Neuronal stem cell (in vitro differentiated cells): ENCODE data around the gene GPR132.

Experiments
- DNase-seq: peaks from one replicate; pipeline ENCODE4 v3.0.0-alpha.2; 2013; ENCODE audit warnings: low spot score
- H2AFZ ChIP-seq: one replicate; pipeline ENCODE4 v1.6.1; 2013; ENCODE audit warnings: mild to moderate bottlenecking, low read length, inconsistent platforms
- H2AK5ac ChIP-seq: 2 replicates; pipeline ENCODE4 v1.6.1; 2013; ENCODE audit warnings: low read depth, mild to moderate bottlenecking, inconsistent platforms, low read length, moderate library complexity, mixed read lengths
- H2BK120ac ChIP-seq: 2 replicates; pipeline ENCODE4 v1.6.1; 2013; ENCODE audit warnings: low read depth, mild to moderate bottlenecking, inconsistent platforms, low read length, moderate library complexity, mixed read lengths
- H2BK12ac ChIP-seq: one replicate; pipeline ENCODE4 v1.6.1; 2013; ENCODE audit warnings: low read length, inconsistent platforms
- H2BK15ac ChIP-seq: 2 replicates; pipeline ENCODE4 v1.6.1; 2013; ENCODE audit warnings: mild to moderate bottlenecking, low read length, inconsistent platforms, mixed read lengths
- H2BK5ac ChIP-seq: one replicate; pipeline ENCODE4 v1.6.1; 2013; ENCODE audit warnings: inconsistent platforms, mild to moderate bottlenecking, low read length, moderate library complexity
- H3K14ac ChIP-seq: one replicate; pipeline ENCODE4 v1.6.1; 2013; ENCODE audit warnings: low read length, inconsistent platforms
- H3K18ac ChIP-seq: 2 replicates; pipeline ENCODE4 v1.6.1; 2013; ENCODE audit warnings: low read length, inconsistent platforms
- H3K23ac ChIP-seq: 2 replicates; pipeline ENCODE4 v1.6.1; 2013; ENCODE audit warnings: low read depth, mild to moderate bottlenecking, mixed read lengths, low read length, inconsistent platforms; ENCODE audit not compliant: poor library complexity
- H3K27ac ChIP-seq: replicated peaks from 3 replicates; pipeline ENCODE4 v1.5.1; 2013; ENCODE audit warnings: low read length, inconsistent platforms
- H3K27me3 ChIP-seq, 3 experiments: 2 replicates each; pipeline ENCODE4 v1.6.1; 2013; ENCODE audit warnings: low read length in 3 of 3, mild to moderate bottlenecking in 2 of 3, inconsistent platforms in 1 of 3, low read depth in 1 of 3, mixed read lengths in 1 of 3, moderate library complexity in 1 of 3; ENCODE audit not compliant: control insufficient read depth in 3 of 3, insufficient read depth in 3 of 3
- H3K36me3 ChIP-seq, 2 donors: replicated peaks in 1 of 2; 2 replicates each; pipeline ENCODE4 v1.6.1; 2013; ENCODE audit warnings: low read length in 2 of 2; ENCODE audit not compliant: control insufficient read depth in 2 of 2, insufficient read depth in 2 of 2
- H3K4ac ChIP-seq: 2 replicates; pipeline ENCODE4 v1.6.1; 2013; ENCODE audit warnings: inconsistent platforms, mild to moderate bottlenecking, low read length, moderate library complexity
- H3K4me1 ChIP-seq, 2 donors: 1 replicate in 1 of 2; 2 replicates in 1 of 2; pipeline ENCODE4 v1.6.1; 2013; ENCODE audit warnings: low read length in 2 of 2, low read depth in 1 of 2; ENCODE audit not compliant: control insufficient read depth in 2 of 2, insufficient read depth in 1 of 2
- H3K4me2 ChIP-seq: one replicate; pipeline ENCODE4 v1.6.1; 2013; ENCODE audit warnings: mild to moderate bottlenecking, low read length, inconsistent platforms; ENCODE audit not compliant: insufficient read depth, poor library complexity, severe bottlenecking
- H3K4me3 ChIP-seq, 2 donors: 2 replicates each; pipeline ENCODE4 v1.5.1; 2013; ENCODE audit warnings: low read length in 2 of 2, mild to moderate bottlenecking in 2 of 2, inconsistent platforms in 1 of 2, moderate library complexity in 1 of 2
- H3K79me1 ChIP-seq: one replicate; pipeline ENCODE4 v1.6.1; 2013; ENCODE audit warnings: low read depth, mild to moderate bottlenecking, inconsistent platforms, low read length, moderate library complexity
- H3K9ac ChIP-seq: one replicate; pipeline ENCODE4 v1.6.1; 2013; ENCODE audit warnings: mild to moderate bottlenecking, low read depth, low read length, inconsistent platforms; ENCODE audit not compliant: poor library complexity
- H3K9me3 ChIP-seq, 2 donors: replicated peaks in 1 of 2; 2 replicates each; pipeline versions ENCODE3 to v1.6.1; 2013; ENCODE audit warnings: low read length in 2 of 2, mild to moderate bottlenecking in 2 of 2, inconsistent platforms in 1 of 2, low read depth in 1 of 2, mixed read lengths in 1 of 2, moderate library complexity in 1 of 2; ENCODE audit not compliant: control insufficient read depth in 2 of 2, insufficient read depth in 1 of 2
- H4K8ac ChIP-seq: one replicate; pipeline ENCODE4 v1.6.1; 2013; ENCODE audit warnings: low read depth, mild to moderate bottlenecking, inconsistent platforms, low read length, moderate library complexity
- H4K91ac ChIP-seq: one replicate; pipeline ENCODE4 v1.6.1; 2013; ENCODE audit warnings: low read length, low read depth, mild to moderate bottlenecking, inconsistent platforms; ENCODE audit not compliant: poor library complexity
- WGBS, 2 donors: extraction: QIAGEN DNeasy Blood & Tissue Kit; methylation state at CpG; one replicate each; pipeline ENCODE4 v1.1.7; 2013; ENCODE audit warnings: missing lambda C conversion rate in 2 of 2, mixed read lengths in 1 of 2; ENCODE audit not compliant: insufficient read length in 2 of 2, insufficient replicate concordance in 1 of 2; ENCODE audit errors: extremely low coverage in 2 of 2; 5-methylcytosine and 5-hydroxymethylcytosine counted together

Gene GPR132

DNA sequence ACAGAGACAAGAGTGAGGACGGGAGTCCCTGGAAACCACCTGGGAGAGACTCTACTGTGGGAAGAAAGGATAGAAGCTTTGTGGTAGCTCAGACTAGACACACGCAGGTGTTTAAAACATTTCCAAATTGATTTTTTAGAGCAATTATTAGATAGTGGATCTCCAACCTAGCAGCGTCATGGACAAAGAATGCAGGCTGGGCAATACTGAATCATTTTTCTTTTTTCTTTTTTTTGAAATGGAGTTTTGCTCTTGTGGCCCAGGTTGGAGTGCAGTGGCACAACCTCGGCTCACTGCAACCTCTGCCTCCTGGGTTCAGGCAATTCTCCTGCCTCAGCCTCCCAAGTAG, 13.1 kb downstream of the GPR132 start:
- no CpG with 5 or more reads among the region's 4 CpGs for WGBS, 2 donors
- no peaks in the 10 kb centered on the region for H3K36me3 ChIP-seq

GRCh38 chr14:105051182-105052109, 13.8 kb downstream of the GPR132 start:
- WGBS, 2 donors: no CpG with 5 or more reads among the region's 59 CpGs
- H3K4me2 ChIP-seq: no peak overlapping the region
- peak overlapping the region; percentile 14 for H3K14ac ChIP-seq
- peak overlapping the region; percentile 73 for H2BK12ac ChIP-seq
- H3K36me3 ChIP-seq: no peaks in the 10 kb centered on the region
- H2BK120ac ChIP-seq: no peak overlapping the region
- H3K79me1 ChIP-seq: peaks cover 3% of the 10 kb centered on the region
- no peak overlapping the region for H4K8ac ChIP-seq
- H2AK5ac ChIP-seq: peak overlapping the region; percentile 19
- no peak overlapping the region for H3K27ac ChIP-seq
- H3K9ac ChIP-seq: peak overlapping the region; percentile 17
- peaks cover 4 to 50% (median 14%) of the 10 kb centered on the region in 3 experiments for H3K27me3 ChIP-seq
- no peak for DNase-seq
- peak overlapping the region; percentile 59 for H4K91ac ChIP-seq
- H3K4me3 ChIP-seq: no peak overlapping the region
- H2BK5ac ChIP-seq: no peak overlapping the region
- no peak overlapping the region for H2AFZ ChIP-seq
- H3K18ac ChIP-seq: peak overlapping the region; percentile 2
- H3K4me1 ChIP-seq: peaks cover 0 to 9% of the 10 kb centered on the region in 2 donors
- peak overlapping the region; percentile 55 for H3K23ac ChIP-seq
- peak overlapping the region; percentile 4 for H3K4ac ChIP-seq
- H2BK15ac ChIP-seq: peak overlapping the region; percentile 21
- peaks cover 0 to 4% of the 10 kb centered on the region in 2 donors for H3K9me3 ChIP-seq

More for the DNA sequence above, 13.1 kb downstream of the GPR132 start:
- H3K27me3 ChIP-seq: peaks cover 4 to 55% (median 18%) of the 10 kb centered on the region in 3 experiments
- H3K4me3 ChIP-seq: no peak overlapping the region
- H3K9me3 ChIP-seq: peaks cover 0 to 4% of the 10 kb centered on the region in 2 donors
- peaks cover 0 to 10% of the 10 kb centered on the region in 2 donors for H3K4me1 ChIP-seq
- no peak overlapping the region for H4K91ac ChIP-seq
- H3K18ac ChIP-seq: no peak overlapping the region
- no peak overlapping the region for H3K9ac ChIP-seq
- no peak overlapping the region for H4K8ac ChIP-seq
- H2BK5ac ChIP-seq: no peak overlapping the region
- H2AFZ ChIP-seq: no peak overlapping the region
- H2BK15ac ChIP-seq: peak overlapping the region; percentile 7
- H3K4ac ChIP-seq: no peak overlapping the region
- H3K23ac ChIP-seq: peak overlapping the region; percentile 2
- peaks cover 3% of the 10 kb centered on the region for H3K79me1 ChIP-seq
- no peak overlapping the region for H2BK12ac ChIP-seq
- no peak overlapping the region for H3K27ac ChIP-seq
- H3K4me2 ChIP-seq: no peak overlapping the region
- no peak for DNase-seq
- H3K14ac ChIP-seq: peak overlapping the region; percentile 14
- H2BK120ac ChIP-seq: no peak overlapping the region
- H2AK5ac ChIP-seq: no peak overlapping the region

- Histone ChIP-seq H2BK120ac (no peak overlapping the region), H3K36me3 (no peaks in the 10 kb centered on the region), H3K4me2 (no peak overlapping the region), H2AK5ac (no peak overlapping the region), H2BK5ac (no peak overlapping the region), H2BK15ac (peak overlapping the region; percentile 21), H3K79me1 (peaks cover 3% of the 10 kb centered on the region), H3K23ac (no peak overlapping the region), H3K4me1 (peaks cover 0 to 3% of the 10 kb centered on the region in 2 donors), H3K18ac (peak overlapping the region; percentile 38), H3K4me3 (no peak overlapping the region), H2AFZ (no peak overlapping the region), H4K91ac (no peak overlapping the region), H3K9me3 (peaks cover 0 to 2% of the 10 kb centered on the region in 2 donors), H3K27ac (no peak overlapping the region), H3K4ac (no peak overlapping the region), H3K27me3 (peaks cover 2 to 41% (median 5%) of the 10 kb centered on the region in 3 experiments), H3K14ac (no peak overlapping the region), H3K9ac (peak overlapping the region; percentile 60), H4K8ac (no peak overlapping the region), H2BK12ac (no peak overlapping the region)
- DNase-seq: no peak
- no CpG with 5 or more reads among the region's 10 CpGs for WGBS, 2 donors
Measured at GRCh38 chr14:105050551-105050897, 14.7 kb downstream of the GPR132 start.

DNA sequence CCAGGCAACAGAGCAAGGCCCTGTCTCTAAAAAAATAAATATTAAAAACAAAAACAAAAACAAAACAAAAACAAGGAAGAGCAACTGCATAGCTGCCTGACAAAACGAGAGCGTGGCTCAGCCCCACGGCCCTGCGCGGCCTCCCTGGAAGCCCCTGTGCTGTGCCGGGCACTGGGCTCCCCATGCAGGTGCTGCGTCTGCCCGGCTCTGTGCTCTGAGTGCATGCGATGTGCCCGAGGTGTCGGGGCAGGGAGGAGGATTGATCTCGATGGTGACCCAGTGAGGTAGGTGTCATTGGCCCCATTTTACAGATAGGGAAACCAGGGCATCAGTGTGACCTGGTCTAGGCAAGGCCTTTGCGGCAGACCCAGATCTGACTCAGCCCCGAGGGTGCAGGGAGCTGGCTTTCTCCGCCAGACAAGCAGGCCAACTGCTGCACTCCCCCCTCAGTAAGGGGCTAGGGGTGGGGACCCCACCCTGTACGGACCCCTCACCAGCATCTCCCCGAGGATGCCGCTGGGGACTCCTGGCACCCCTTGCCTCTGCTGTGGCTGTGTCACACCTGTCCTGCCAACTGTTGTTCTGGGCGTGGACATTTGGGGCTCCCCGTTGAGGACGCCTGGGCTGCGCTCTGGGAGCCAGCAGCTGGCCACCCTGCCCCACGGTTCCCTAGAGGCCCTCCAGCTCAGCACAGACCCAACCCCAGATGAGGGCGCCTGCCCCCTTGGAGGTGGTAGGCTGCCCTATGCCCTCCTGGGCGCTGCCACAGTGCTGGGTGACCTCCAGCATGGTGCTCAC, 15.3 kb downstream of the GPR132 start:
- peak overlapping the region; percentile 94 for H2AK5ac ChIP-seq
- no peak overlapping the region for H3K4me2 ChIP-seq
- peak overlapping the region; percentile 21 for H2BK15ac ChIP-seq
- H3K9me3 ChIP-seq: peaks cover 0 to 2% of the 10 kb centered on the region in 2 donors
- no peak for DNase-seq
- peaks cover 0 to 1% of the 10 kb centered on the region in 2 donors for H3K4me1 ChIP-seq
- H2AFZ ChIP-seq: no peak overlapping the region
- WGBS, 2 donors: no CpG with 5 or more reads among the region's 25 CpGs
- H3K18ac ChIP-seq: no peak overlapping the region
- H3K27me3 ChIP-seq: peaks cover 0 to 36% (median under 1%) of the 10 kb centered on the region in 3 experiments
- H3K23ac ChIP-seq: peak overlapping the region; percentile 34
- H4K8ac ChIP-seq: no peak overlapping the region
- peak overlapping the region; percentile 60 for H2BK5ac ChIP-seq
- H3K4ac ChIP-seq: no peak overlapping the region
- peak overlapping the region; percentile 82 for H3K14ac ChIP-seq
- peaks cover 3% of the 10 kb centered on the region for H3K79me1 ChIP-seq
- H3K27ac ChIP-seq: no peak overlapping the region
- peak overlapping the region; percentile 60 for H3K9ac ChIP-seq
- peak overlapping the region; percentile 58 for H2BK12ac ChIP-seq
- no peak overlapping the region for H4K91ac ChIP-seq
- H3K4me3 ChIP-seq: no peak overlapping the region
- no peaks in the 10 kb centered on the region for H3K36me3 ChIP-seq
- no peak overlapping the region for H2BK120ac ChIP-seq
